ENCODE results near the gene CA7.

Gene CA7

DNA sequence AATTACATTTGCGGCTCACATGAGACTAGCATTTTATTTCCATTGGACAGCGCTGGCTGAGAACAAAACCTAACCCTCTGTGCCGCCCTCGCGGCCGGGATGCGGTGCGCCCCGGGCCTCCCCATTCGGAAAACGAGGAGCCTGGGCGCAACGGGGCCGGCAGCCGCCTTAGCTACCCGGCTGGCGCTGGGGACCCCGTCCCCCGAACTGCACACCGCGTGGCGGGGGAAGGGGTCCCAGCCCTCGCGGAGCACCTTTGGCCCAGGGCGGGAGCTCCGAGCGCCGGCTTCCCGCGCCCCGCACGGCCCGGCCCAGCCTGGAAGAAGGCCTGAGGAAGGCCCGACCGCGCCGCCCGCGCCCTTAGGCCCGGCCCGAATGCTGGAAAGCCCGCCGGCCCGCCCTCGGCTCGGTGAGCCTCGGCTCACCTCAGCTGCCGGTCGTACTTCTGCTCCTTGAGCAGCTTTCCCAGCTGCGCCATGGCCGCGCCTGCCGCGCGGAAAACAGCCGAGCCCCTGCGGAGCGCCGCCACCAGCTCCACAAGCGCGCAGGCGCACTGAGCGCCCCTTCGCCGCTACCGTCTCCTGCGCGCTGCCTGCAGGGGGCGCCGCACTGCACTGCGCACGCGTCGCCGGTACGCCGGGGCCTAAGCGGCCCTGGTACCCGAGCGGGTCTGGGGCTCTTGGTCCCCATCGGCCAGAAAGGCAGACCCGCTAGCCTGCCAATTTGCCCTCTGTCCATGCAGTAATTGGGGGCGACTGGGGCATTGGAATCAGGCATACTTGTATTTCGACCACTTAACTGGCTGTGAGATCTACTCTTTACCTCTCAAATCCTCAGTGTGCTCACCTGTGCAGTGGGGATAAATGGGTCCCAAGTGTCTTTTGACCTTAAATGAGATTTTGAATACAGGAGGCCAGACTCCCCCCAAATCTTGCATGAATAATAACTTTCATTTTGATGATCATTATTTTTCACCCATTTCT, 13.5 kb upstream of the CA7 start, which contains the start of gene NAE1:
NAE1 (minus strand) TSS at position 555 of the 983 bp plus-strand sequence; CDS start at position 478, 77 bp downstream.
- H3K9ac ChIP-seq (ENCODE audit: low read depth in 1 of 2, low read length in 2 of 2), result peak within 1 kb of the TSS; percentile 65 to 84
- no peaks in the 10 kb centered on the region for H3K27me3 ChIP-seq (ENCODE audit: control insufficient read depth in 2 of 2, insufficient read depth in 2 of 2, low read length in 2 of 2)
- H3K9me3 ChIP-seq (ENCODE audit: control insufficient read depth in 2 of 2, low read length in 2 of 2), result no peaks in the 10 kb centered on the region
- peak within 1 kb of the TSS; percentile 73 to 75 for H3K4me3 ChIP-seq (ENCODE audit: low read length in 2 of 2)
- peaks cover 16 to 18% of the 10 kb centered on the region in 2 donors for H3K36me3 ChIP-seq (ENCODE audit: control insufficient read depth in 2 of 2, insufficient read depth in 2 of 2, low read length in 2 of 2)
- H3K27ac ChIP-seq (ENCODE audit: low read depth in 2 of 2, low read length in 2 of 2), result peak within 1 kb of the TSS; percentile 82 to 86
- H3K4me1 ChIP-seq (ENCODE audit: control insufficient read depth in 2 of 2, insufficient read depth in 2 of 2, low read length in 2 of 2), result peaks cover 8 to 12% of the 10 kb centered on the region in 2 donors

DNA sequence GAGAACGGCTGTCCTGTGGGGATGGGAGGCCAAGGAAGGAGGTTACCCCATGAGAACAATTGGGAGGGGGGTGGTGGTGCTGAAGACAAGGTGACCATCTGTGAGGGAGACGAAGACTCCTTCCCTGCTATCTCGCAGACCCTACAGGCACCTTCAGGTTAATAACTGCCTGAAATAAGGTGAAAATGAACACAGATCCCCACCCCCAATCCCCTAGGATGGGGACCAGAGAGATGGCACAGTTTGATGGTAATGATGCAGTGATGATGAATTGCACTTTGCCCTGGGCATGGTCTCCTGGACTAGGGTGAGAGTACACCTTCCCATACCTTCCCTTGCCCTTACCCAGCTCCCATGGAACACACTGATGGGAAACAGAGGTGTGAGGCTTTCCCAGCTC, 12.0 kb upstream of the CA7 start:
- H3K36me3 ChIP-seq (ENCODE audit: control insufficient read depth in 2 of 2, insufficient read depth in 2 of 2, low read length in 2 of 2), result peaks cover 6% of the 10 kb centered on the region in 2 donors
- no peak overlapping the region for H3K27ac ChIP-seq (ENCODE audit: low read depth in 2 of 2, low read length in 2 of 2)

DNA sequence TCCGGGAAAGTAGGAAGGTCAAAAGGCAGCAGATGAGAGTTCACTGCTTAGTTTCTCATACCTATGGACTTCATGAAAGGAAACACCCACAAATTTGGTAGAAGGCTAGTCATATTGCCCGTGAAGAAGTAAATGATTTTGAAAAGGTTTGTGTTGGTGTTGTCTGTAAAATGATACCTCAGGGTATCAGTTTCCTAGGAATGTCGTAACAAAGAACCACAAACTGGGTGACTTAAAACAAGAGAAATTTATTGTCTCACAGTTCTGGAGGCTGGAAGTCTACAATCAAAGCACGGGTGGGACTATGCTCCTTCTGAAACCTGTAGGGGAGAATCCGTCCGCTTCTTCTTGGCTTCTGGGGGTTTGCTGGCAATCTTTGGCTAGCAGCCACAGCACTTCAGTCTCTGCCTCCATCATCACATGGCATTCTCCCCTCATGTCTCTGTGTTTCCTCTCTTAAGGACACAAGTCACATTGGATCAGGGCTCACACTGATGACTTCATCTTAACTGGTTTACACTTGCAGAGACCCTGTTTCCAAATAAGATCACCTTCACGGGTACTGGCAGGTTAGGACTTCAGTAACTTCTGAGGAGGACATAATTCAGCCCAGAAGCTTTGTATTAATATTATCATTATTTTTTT, 11.4 kb upstream of the CA7 start:
- Histone ChIP-seq H3K27me3 (ENCODE audit: control insufficient read depth in 2 of 2, insufficient read depth in 2 of 2, low read length in 2 of 2) (no peaks in the 10 kb centered on the region), H3K9me3 (ENCODE audit: control insufficient read depth in 2 of 2, low read length in 2 of 2) (no peaks in the 10 kb centered on the region), H3K9ac (ENCODE audit: low read depth in 1 of 2, low read length in 2 of 2) (no peak overlapping the region), H3K36me3 (ENCODE audit: control insufficient read depth in 2 of 2, insufficient read depth in 2 of 2, low read length in 2 of 2) (peaks cover 2 to 3% of the 10 kb centered on the region in 2 donors), H3K4me1 (ENCODE audit: control insufficient read depth in 2 of 2, insufficient read depth in 2 of 2, low read length in 2 of 2) (peaks cover 8 to 12% of the 10 kb centered on the region in 2 donors), H3K4me3 (ENCODE audit: low read length in 2 of 2) (no peak overlapping the region), H3K27ac (ENCODE audit: low read depth in 2 of 2, low read length in 2 of 2) (no peak overlapping the region)

More for the DNA sequence above, 12.0 kb upstream of the CA7 start:
- H3K4me1 ChIP-seq (ENCODE audit: control insufficient read depth in 2 of 2, insufficient read depth in 2 of 2, low read length in 2 of 2), result peaks cover 8 to 12% of the 10 kb centered on the region in 2 donors
- no peaks in the 10 kb centered on the region for H3K27me3 ChIP-seq (ENCODE audit: control insufficient read depth in 2 of 2, insufficient read depth in 2 of 2, low read length in 2 of 2)
- no peaks in the 10 kb centered on the region for H3K9me3 ChIP-seq (ENCODE audit: control insufficient read depth in 2 of 2, low read length in 2 of 2)
- H3K4me3 ChIP-seq (ENCODE audit: low read length in 2 of 2), result no peak overlapping the region
- peak overlapping the region in 1 of 2 donors; percentile 14 for H3K9ac ChIP-seq (ENCODE audit: low read depth in 1 of 2, low read length in 2 of 2)

DNA sequence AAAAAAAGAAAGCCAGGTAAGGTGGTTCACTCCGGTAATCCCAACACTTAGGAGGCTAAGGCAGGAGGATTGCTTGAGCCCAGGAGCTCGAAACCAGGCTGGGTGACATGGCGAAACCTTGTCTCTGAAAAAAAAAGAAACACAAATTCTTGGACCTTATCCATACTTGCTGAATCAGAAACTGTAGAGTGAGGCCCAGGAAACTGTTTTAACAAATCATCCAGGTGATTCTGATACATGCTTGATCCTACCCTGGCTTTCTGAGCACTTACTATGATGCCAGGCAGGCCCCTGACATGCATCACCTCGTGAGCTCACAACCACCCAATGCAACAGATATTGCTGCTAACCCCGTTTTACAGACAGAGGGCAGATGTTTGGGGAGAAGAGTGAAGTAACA, 9.5 kb upstream of the CA7 start:
- H3K9me3 ChIP-seq (ENCODE audit: control insufficient read depth in 2 of 2, low read length in 2 of 2), result no peaks in the 10 kb centered on the region
- no peak overlapping the region for H3K4me3 ChIP-seq (ENCODE audit: low read length in 2 of 2)
- peaks cover 5% of the 10 kb centered on the region in 2 donors for H3K4me1 ChIP-seq (ENCODE audit: control insufficient read depth in 2 of 2, insufficient read depth in 2 of 2, low read length in 2 of 2)
- H3K27me3 ChIP-seq (ENCODE audit: control insufficient read depth in 2 of 2, insufficient read depth in 2 of 2, low read length in 2 of 2), result no peaks in the 10 kb centered on the region
- no peak overlapping the region for H3K27ac ChIP-seq (ENCODE audit: low read depth in 2 of 2, low read length in 2 of 2)
- H3K9ac ChIP-seq (ENCODE audit: low read depth in 1 of 2, low read length in 2 of 2), result no peak overlapping the region
- H3K36me3 ChIP-seq (ENCODE audit: control insufficient read depth in 2 of 2, insufficient read depth in 2 of 2, low read length in 2 of 2), result no peaks in the 10 kb centered on the region

DNA sequence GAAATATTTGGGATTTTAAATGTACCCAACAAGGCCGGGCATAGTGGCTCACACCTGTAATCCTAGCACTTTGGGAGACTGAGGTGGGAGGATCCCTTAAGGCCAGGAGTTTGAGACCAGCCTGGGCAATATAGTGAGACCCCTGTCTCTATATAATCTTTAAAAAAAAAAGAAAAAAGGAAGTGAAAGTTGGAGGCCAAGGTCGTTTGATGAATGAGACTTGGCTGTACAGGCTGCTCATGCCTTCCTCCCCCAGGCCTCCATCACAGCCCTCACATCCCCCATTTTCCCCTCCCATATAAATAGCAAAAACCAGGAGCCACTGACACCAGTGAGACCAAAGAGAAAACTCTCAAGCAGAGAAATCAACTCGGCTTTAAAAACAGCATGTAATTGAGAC, 3.3 kb upstream of the CA7 start:
- Histone ChIP-seq H3K27me3 (ENCODE audit: control insufficient read depth in 2 of 2, insufficient read depth in 2 of 2, low read length in 2 of 2) (peaks cover 9 to 10% of the 10 kb centered on the region in 2 donors), H3K9ac (ENCODE audit: low read depth in 1 of 2, low read length in 2 of 2) (peak overlapping the region in 1 of 2 donors; percentile 34), H3K36me3 (ENCODE audit: control insufficient read depth in 2 of 2, insufficient read depth in 2 of 2, low read length in 2 of 2) (no peaks in the 10 kb centered on the region), H3K27ac (ENCODE audit: low read depth in 2 of 2, low read length in 2 of 2) (peak overlapping the region in 1 of 2 donors; percentile 70), H3K4me1 (ENCODE audit: control insufficient read depth in 2 of 2, insufficient read depth in 2 of 2, low read length in 2 of 2) (peaks cover 4 to 12% of the 10 kb centered on the region in 2 donors), H3K4me3 (ENCODE audit: low read length in 2 of 2) (no peak overlapping the region), H3K9me3 (ENCODE audit: control insufficient read depth in 2 of 2, low read length in 2 of 2) (no peaks in the 10 kb centered on the region)

GRCh38 chr16:66841366-66841765, 2.8 kb upstream of the CA7 start:
- Histone ChIP-seq H3K4me3 (ENCODE audit: low read length in 2 of 2) (no peak overlapping the region), H3K4me1 (ENCODE audit: control insufficient read depth in 2 of 2, insufficient read depth in 2 of 2, low read length in 2 of 2) (peaks cover 4 to 12% of the 10 kb centered on the region in 2 donors), H3K36me3 (ENCODE audit: control insufficient read depth in 2 of 2, insufficient read depth in 2 of 2, low read length in 2 of 2) (no peaks in the 10 kb centered on the region), H3K27ac (ENCODE audit: low read depth in 2 of 2, low read length in 2 of 2) (peak overlapping the region in 1 of 2 donors; percentile 70), H3K9me3 (ENCODE audit: control insufficient read depth in 2 of 2, low read length in 2 of 2) (no peaks in the 10 kb centered on the region), H3K27me3 (ENCODE audit: control insufficient read depth in 2 of 2, insufficient read depth in 2 of 2, low read length in 2 of 2) (peaks cover 9 to 10% of the 10 kb centered on the region in 2 donors), H3K9ac (ENCODE audit: low read depth in 1 of 2, low read length in 2 of 2) (peak overlapping the region in 1 of 2 donors; percentile 34)

DNA sequence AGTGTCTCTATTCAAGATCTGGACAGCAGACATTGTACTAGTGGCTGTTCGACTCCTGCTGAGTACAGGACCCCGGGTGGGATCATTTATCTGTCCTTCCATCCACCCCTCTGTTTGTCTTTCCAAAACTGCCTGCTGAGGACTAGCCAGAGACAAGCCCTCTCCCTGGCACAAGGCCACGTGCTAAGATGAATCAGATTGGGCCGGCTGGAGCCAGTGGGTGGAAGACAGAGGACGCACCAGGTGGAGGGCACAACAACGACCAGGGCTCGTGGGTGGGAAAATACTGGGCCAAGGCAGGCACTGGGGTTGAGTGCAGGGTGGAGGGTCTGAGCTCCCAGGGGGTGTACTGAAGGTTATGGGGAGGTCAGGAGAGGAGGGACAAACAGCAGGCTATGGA, 1.4 kb upstream of the CA7 start:
- Histone ChIP-seq H3K9me3 (ENCODE audit: control insufficient read depth in 2 of 2, low read length in 2 of 2) (no peaks in the 10 kb centered on the region), H3K4me3 (ENCODE audit: low read length in 2 of 2) (no peak overlapping the region), H3K27ac (ENCODE audit: low read depth in 2 of 2, low read length in 2 of 2) (no peak overlapping the region), H3K36me3 (ENCODE audit: control insufficient read depth in 2 of 2, insufficient read depth in 2 of 2, low read length in 2 of 2) (no peaks in the 10 kb centered on the region), H3K27me3 (ENCODE audit: control insufficient read depth in 2 of 2, insufficient read depth in 2 of 2, low read length in 2 of 2) (peaks cover 9 to 19% of the 10 kb centered on the region in 2 donors), H3K4me1 (ENCODE audit: control insufficient read depth in 2 of 2, insufficient read depth in 2 of 2, low read length in 2 of 2) (peaks cover 4 to 12% of the 10 kb centered on the region in 2 donors), H3K9ac (ENCODE audit: low read depth in 1 of 2, low read length in 2 of 2) (no peak overlapping the region)

- Histone ChIP-seq H3K4me3 (ENCODE audit: low read length in 2 of 2) (no peak overlapping the region), H3K36me3 (ENCODE audit: control insufficient read depth in 2 of 2, insufficient read depth in 2 of 2, low read length in 2 of 2) (no peaks in the 10 kb centered on the region), H3K9ac (ENCODE audit: low read depth in 1 of 2, low read length in 2 of 2) (no peak overlapping the region), H3K27me3 (ENCODE audit: control insufficient read depth in 2 of 2, insufficient read depth in 2 of 2, low read length in 2 of 2) (peaks cover 9 to 19% of the 10 kb centered on the region in 2 donors), H3K4me1 (ENCODE audit: control insufficient read depth in 2 of 2, insufficient read depth in 2 of 2, low read length in 2 of 2) (peaks cover 4 to 12% of the 10 kb centered on the region in 2 donors), H3K27ac (ENCODE audit: low read depth in 2 of 2, low read length in 2 of 2) (no peak overlapping the region), H3K9me3 (ENCODE audit: control insufficient read depth in 2 of 2, low read length in 2 of 2) (no peaks in the 10 kb centered on the region)
Observed at GRCh38 chr16:66843191-66843590, 1.0 kb upstream of the CA7 start.

GRCh38 chr16:66844009-66844341, 239 bp upstream of the CA7 start:
- H3K4me1 ChIP-seq (ENCODE audit: control insufficient read depth in 2 of 2, insufficient read depth in 2 of 2, low read length in 2 of 2), result peaks cover 4 to 12% of the 10 kb centered on the region in 2 donors
- H3K4me3 ChIP-seq (ENCODE audit: low read length in 2 of 2), result no peak overlapping the region
- no peak overlapping the region for H3K27ac ChIP-seq (ENCODE audit: low read depth in 2 of 2, low read length in 2 of 2)
- H3K9ac ChIP-seq (ENCODE audit: low read depth in 1 of 2, low read length in 2 of 2), result no peak overlapping the region
- no peaks in the 10 kb centered on the region for H3K9me3 ChIP-seq (ENCODE audit: control insufficient read depth in 2 of 2, low read length in 2 of 2)
- no peaks in the 10 kb centered on the region for H3K36me3 ChIP-seq (ENCODE audit: control insufficient read depth in 2 of 2, insufficient read depth in 2 of 2, low read length in 2 of 2)
- H3K27me3 ChIP-seq (ENCODE audit: control insufficient read depth in 2 of 2, insufficient read depth in 2 of 2, low read length in 2 of 2), result peaks cover 9 to 19% of the 10 kb centered on the region in 2 donors

DNA sequence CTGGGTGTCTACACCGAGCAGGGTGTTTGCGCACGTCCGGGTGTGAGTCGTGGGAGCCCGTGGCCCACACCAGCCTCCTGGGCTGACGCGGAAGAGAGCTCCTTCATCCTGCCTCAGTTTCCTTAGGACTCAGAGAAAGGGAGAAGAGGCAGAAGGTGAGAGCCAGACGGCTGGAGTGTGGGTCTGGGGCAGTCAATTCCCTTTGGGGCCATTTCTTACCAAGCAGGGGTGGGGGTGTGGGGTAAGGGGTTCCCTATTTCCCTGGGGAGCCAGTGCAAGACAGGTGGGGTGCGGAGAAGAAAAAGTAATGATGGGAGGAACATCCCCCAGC, 831 bp downstream of the CA7 start:
- H3K36me3 ChIP-seq (ENCODE audit: control insufficient read depth in 2 of 2, insufficient read depth in 2 of 2, low read length in 2 of 2), result no peaks in the 10 kb centered on the region
- peaks cover 4 to 12% of the 10 kb centered on the region in 2 donors for H3K4me1 ChIP-seq (ENCODE audit: control insufficient read depth in 2 of 2, insufficient read depth in 2 of 2, low read length in 2 of 2)
- peak overlapping the region in 1 of 2 donors; percentile 54 for H3K9ac ChIP-seq (ENCODE audit: low read depth in 1 of 2, low read length in 2 of 2)
- H3K27ac ChIP-seq (ENCODE audit: low read depth in 2 of 2, low read length in 2 of 2), result no peak overlapping the region
- no peaks in the 10 kb centered on the region for H3K9me3 ChIP-seq (ENCODE audit: control insufficient read depth in 2 of 2, low read length in 2 of 2)
- H3K4me3 ChIP-seq (ENCODE audit: low read length in 2 of 2), result peak overlapping the region; percentile 50 to 55
- peaks cover 9 to 19% of the 10 kb centered on the region in 2 donors for H3K27me3 ChIP-seq (ENCODE audit: control insufficient read depth in 2 of 2, insufficient read depth in 2 of 2, low read length in 2 of 2)
